Measurements from ENCODE around the gene PDZK1.

DNA sequence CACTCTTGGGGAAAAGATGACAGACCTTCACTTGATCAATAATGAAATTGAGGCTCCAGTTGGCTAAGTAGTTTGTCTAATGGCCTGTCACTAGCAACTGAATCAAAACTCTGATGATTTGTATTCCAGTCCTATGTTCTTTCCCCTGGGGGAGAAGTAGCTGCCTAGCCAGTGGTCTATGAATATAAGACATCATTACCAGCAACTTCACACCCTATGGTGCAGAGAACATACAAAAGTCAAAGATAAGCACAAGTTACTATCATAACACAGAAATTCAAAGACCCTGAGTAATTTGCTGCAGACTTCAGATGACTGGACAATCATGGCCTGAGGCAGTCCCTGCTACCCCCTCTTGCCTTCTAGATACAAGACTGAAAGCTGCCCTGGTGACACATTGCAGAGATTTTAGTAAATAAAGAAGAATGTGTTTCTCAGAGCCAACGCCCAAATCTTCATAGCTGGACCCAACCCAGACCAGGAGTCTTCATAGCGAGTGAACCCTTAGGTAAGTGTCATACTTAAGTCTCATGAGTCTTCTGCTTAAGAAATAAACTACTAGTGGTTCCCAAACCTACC lies 993 bp downstream of the PDZK1 start:
- TF ChIP-seq, protein P1, sequence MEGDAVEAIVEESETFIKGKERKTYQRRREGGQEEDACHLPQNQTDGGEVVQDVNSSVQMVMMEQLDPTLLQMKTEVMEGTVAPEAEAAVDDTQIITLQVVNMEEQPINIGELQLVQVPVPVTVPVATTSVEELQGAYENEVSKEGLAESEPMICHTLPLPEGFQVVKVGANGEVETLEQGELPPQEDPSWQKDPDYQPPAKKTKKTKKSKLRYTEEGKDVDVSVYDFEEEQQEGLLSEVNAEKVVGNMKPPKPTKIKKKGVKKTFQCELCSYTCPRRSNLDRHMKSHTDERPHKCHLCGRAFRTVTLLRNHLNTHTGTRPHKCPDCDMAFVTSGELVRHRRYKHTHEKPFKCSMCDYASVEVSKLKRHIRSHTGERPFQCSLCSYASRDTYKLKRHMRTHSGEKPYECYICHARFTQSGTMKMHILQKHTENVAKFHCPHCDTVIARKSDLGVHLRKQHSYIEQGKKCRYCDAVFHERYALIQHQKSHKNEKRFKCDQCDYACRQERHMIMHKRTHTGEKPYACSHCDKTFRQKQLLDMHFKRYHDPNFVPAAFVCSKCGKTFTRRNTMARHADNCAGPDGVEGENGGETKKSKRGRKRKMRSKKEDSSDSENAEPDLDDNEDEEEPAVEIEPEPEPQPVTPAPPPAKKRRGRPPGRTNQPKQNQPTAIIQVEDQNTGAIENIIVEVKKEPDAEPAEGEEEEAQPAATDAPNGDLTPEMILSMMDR (IDR thresholded peaks at IDR 0.05; ENCODE audit: extremely low read depth in 1 of 2, insufficient read depth in 1 of 2, low read depth in 1 of 2, low read length in 2 of 2) = no peak
- TF ChIP-seq FOS (IDR thresholded peaks at IDR 0.05; ENCODE audit: borderline replicate concordance, insufficient read depth, low read length) (no peak), POLR2AphosphoS5 (IDR thresholded peaks at IDR 0.05; ENCODE audit: insufficient read depth, low read depth, low read length) (no peak), MYC (IDR thresholded peaks at IDR 0.05; ENCODE audit: low read depth, low read length) (no peak), POLR2A (IDR thresholded peaks at IDR 0.05; ENCODE audit: low read depth, low read length) (no peak), EZH2 (IDR thresholded peaks at IDR 0.05; ENCODE audit: borderline replicate concordance, low read depth, low read length, severe bottlenecking) (no peak), JUN (IDR thresholded peaks at IDR 0.05; ENCODE audit: borderline replicate concordance, insufficient read depth, insufficient read length, low read depth) (no peak), MAX (IDR thresholded peaks at IDR 0.05; ENCODE audit: insufficient read depth, insufficient read length) (no peak)

Data from endothelial cell of umbilical vein (primary cell).